AG20443 (cell line): ENCODE data around the gene PRDX6.
"Not testable (repeated sequence)": the region's sequence is repeated elsewhere in the genome, so short reads cannot be mapped to it uniquely, and the experiment has no call there.

ENCODE experiments used
- DNase-seq: peaks from one replicate; pipeline ENCODE4 v3.0.0; 2012; ENCODE audit warnings: low spot score, mixed read lengths

Gene PRDX6

GRCh38 chr1:173499729-173500128 is 22.6 kb downstream of the PRDX6 start:
- no peak for DNase-seq

GRCh38 chr1:173502104-173502503 is 25.0 kb downstream of the PRDX6 start:
- DNase-seq, result no peak

- DNase-seq, result peak; percentile 54
Measured at GRCh38 chr1:173503391-173503790, 26.3 kb downstream of the PRDX6 start.

- no peak for DNase-seq
Measured at GRCh38 chr1:173504268-173504667, 27.1 kb downstream of the PRDX6 start.

GRCh38 chr1:173505391-173505790 is 28.3 kb downstream of the PRDX6 start:
- no peak for DNase-seq

- DNase-seq, result no peak
Measured at GRCh38 chr1:173506437-173506836, 29.3 kb downstream of the PRDX6 start.

GRCh38 chr1:173507205-173507846 is 30.2 kb downstream of the PRDX6 start:
- DNase-seq, result peak; percentile 75

- no peak for DNase-seq
Measured at GRCh38 chr1:173507847-173508209, 30.7 kb downstream of the PRDX6 start.

- DNase-seq, result no peak
Measured at GRCh38 chr1:173508541-173508940, 31.4 kb downstream of the PRDX6 start.

GRCh38 chr1:173509797-173510196 is 32.7 kb downstream of the PRDX6 start:
- no peak for DNase-seq

- not testable (repeated sequence) for DNase-seq
Measured at GRCh38 chr1:173514503-173514902, 37.4 kb downstream of the PRDX6 start.

GRCh38 chr1:173520799-173521198 is 43.7 kb downstream of the PRDX6 start:
- DNase-seq, result no peak

GRCh38 chr1:173523329-173523728 is 46.2 kb downstream of the PRDX6 start:
- no peak for DNase-seq

- no peak for DNase-seq
Measured at GRCh38 chr1:173525926-173526325, 48.8 kb downstream of the PRDX6 start.

- no peak for DNase-seq
Measured at GRCh38 chr1:173527151-173527826, 50.2 kb downstream of the PRDX6 start.

- DNase-seq, result no peak
Measured at GRCh38 chr1:173529106-173529505, 52.0 kb downstream of the PRDX6 start.

GRCh38 chr1:173530795-173531693 is 53.9 kb downstream of the PRDX6 start:
- DNase-seq, result no peak

- DNase-seq, result no peak
Measured at GRCh38 chr1:173532237-173532636, 55.1 kb downstream of the PRDX6 start.

- no peak for DNase-seq
Measured at GRCh38 chr1:173536223-173536622, 59.1 kb downstream of the PRDX6 start.
